ENCODE results near the gene SNX33. TPM values are rescaled to one million over a fixed set of nuclear protein-coding genes. Genes with fewer than 3 reads are reported as not detected.

The SNX33 gene
- total and polyA plus RNA-seq, 2 of the 13 experiments (the other 11 are each of a cell fraction or from before 2014, with no cell fraction given): 11.0 to 11.6 TPM

GRCh38 chr15:75640483-75641178 is 7.1 kb upstream of the SNX33 start (continued):
- no peak for TF ChIP-seq ZNF414 (CRISPR knock-in tag; IDR thresholded peaks at IDR 0.05)
- TF ChIP-seq U2AF1 (optimal IDR thresholded peaks at IDR 0.05; ENCODE audit: low read depth, low read length): no peak
- no peak for TF ChIP-seq SNRNP70 (IDR thresholded peaks at IDR 0.05; ENCODE audit: low read depth, low read length)
- TF ChIP-seq ZNF512 (CRISPR knock-in tag; IDR thresholded peaks at IDR 0.05): no peak
- peak; percentile 59 for TF ChIP-seq STAG1 (CRISPR knock-in tag; IDR thresholded peaks at IDR 0.05)
- no peak for TF ChIP-seq ATF7 (IDR thresholded peaks at IDR 0.05)
- no peak for TF ChIP-seq ATF7 (CRISPR knock-in tag; IDR thresholded peaks at IDR 0.05)
- TF ChIP-seq ZNF383 (CRISPR knock-in tag; IDR thresholded peaks at IDR 0.05; ENCODE audit: borderline replicate concordance): no peak
- 0 out of 2 replicates have a peak, but pooled peaks have one; percentile 9 for TF ChIP-seq SOX13 (IDR thresholded peaks at IDR 0.05)
- peak in 1 of 2 experiments; percentile 74; a peak in 2 of 4 replicates for TF ChIP-seq SOX13 (CRISPR knock-in tag; conservative IDR thresholded peaks at IDR 0.05 in 1 of 2, IDR thresholded peaks at IDR 0.05 in 1 of 2)
- TF ChIP-seq ZFP1 (CRISPR knock-in tag; IDR thresholded peaks at IDR 0.05): peak; percentile 7; the same call in 1 of the 2 replicates
- TF ChIP-seq ZNF12 (CRISPR knock-in tag; IDR thresholded peaks at IDR 0.05): peak; percentile 88
- TF ChIP-seq CTCF (CRISPR knock-in tag; IDR thresholded peaks at IDR 0.05): peak; percentile 77
- 0 out of 2 replicates have a peak, but pooled peaks have one; percentile 55 for TF ChIP-seq KDM1A (CRISPR knock-in tag; IDR thresholded peaks at IDR 0.05)
- no peak for TF ChIP-seq HNF4A (CRISPR knock-in tag; IDR thresholded peaks at IDR 0.05)
- 0 out of 2 replicates have a peak, but pooled peaks have one; percentile 5 for TF ChIP-seq ZMYM4 (CRISPR knock-in tag; IDR thresholded peaks at IDR 0.05)
- TF ChIP-seq ARID5B (CRISPR knock-in tag; IDR thresholded peaks at IDR 0.05): 0 out of 2 replicates have a peak, but pooled peaks have one; percentile 12
- TF ChIP-seq ARID2 (CRISPR knock-in tag; IDR thresholded peaks at IDR 0.05; ENCODE audit: borderline replicate concordance): no peak
- 0 out of 2 replicates have a peak, but pooled peaks have one; percentile 5 for TF ChIP-seq SMC3 (IDR thresholded peaks at IDR 0.05; ENCODE audit: low read length)
- peak; percentile 38; the same call in 1 of the 2 replicates for TF ChIP-seq ZSCAN29 (CRISPR knock-in tag; conservative IDR thresholded peaks at IDR 0.05)
